ENCODE measurements around the gene VWF. TPM values are rescaled to one million over a fixed set of nuclear protein-coding genes. Genes with fewer than 3 reads are reported as not detected.

Gene VWF
- total RNA-seq, 1 experiment from 2014 or later: 0.48 TPM

DNA sequence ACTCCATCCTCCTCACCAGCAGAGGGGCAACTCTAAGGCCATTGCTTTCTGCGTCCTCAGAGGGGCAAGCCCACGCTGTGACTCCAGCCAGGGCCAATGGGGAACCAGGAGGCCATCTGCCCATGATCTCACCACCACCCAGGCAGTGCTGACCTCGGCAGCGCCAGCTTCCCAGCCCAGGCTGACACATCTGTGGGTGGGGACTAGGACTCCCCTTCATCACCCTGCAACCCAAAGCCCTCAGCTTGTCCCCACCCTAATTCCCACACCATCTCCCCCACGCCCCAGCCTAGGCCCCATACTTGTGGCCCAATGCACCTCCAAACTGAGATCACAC is 58.6 kb downstream of the VWF start:
- no peak overlapping the region for H2AFZ ChIP-seq
- POLR2A ChIA-PET (ENCODE audit: unreplicated experiment): interaction anchor here (0.5 to 0.6 kb wide), 3 partner anchors 128 to 308 kb away, joined by 3 to 4 read pairs (median 3); no protein-coding TSS in a partner anchor
- H4K20me1 ChIP-seq (ENCODE audit: insufficient read depth): no peaks in the 10 kb centered on the region
- peak overlapping the region; percentile 40 for H3K4me2 ChIP-seq
- peaks cover 34% of the 10 kb centered on the region for H3K4me1 ChIP-seq (replicated peaks; ENCODE audit: insufficient read depth)
- CTCF ChIA-PET: interaction anchor here (1.0 to 2.0 kb wide), 5 partner anchors 27 to 218 kb away, joined by 3 to 12 read pairs (median 6); no protein-coding TSS in a partner anchor
- H3K27ac ChIP-seq: no peak overlapping the region
- DNase-seq: no peak
- H3K4me3 ChIP-seq: no peak overlapping the region
- H3K36me3 ChIP-seq (ENCODE audit: low read depth): no peaks in the 10 kb centered on the region
- H3K79me2 ChIP-seq (ENCODE audit: low read depth): no peaks in the 10 kb centered on the region
- no peaks in the 10 kb centered on the region for H3K9me2 ChIP-seq (ENCODE audit: insufficient read depth)
- no TSS peak for BruUV-seq (replicated peaks)
- no peaks in the 10 kb centered on the region for H3K9me3 ChIP-seq (ENCODE audit: insufficient read depth, low read depth)
- no peaks in the 10 kb centered on the region for H3K27me3 ChIP-seq (ENCODE audit: insufficient read depth, low read depth)
- TF ChIP-seq EZH2 (IDR thresholded peaks at IDR 0.05; ENCODE audit: low read depth): no peak
- intact Hi-C loops (cut with micrococcal nuclease; ENCODE audit: unreplicated experiment): loop anchor here (1.0 to 10.0 kb wide), 5 partner anchors 18 to 469 kb away; partner anchors contain the start of gene GAPDH
- no peaks in the 10 kb centered on the region for H3F3A ChIP-seq (ENCODE audit: insufficient read depth, low read depth)

DNA sequence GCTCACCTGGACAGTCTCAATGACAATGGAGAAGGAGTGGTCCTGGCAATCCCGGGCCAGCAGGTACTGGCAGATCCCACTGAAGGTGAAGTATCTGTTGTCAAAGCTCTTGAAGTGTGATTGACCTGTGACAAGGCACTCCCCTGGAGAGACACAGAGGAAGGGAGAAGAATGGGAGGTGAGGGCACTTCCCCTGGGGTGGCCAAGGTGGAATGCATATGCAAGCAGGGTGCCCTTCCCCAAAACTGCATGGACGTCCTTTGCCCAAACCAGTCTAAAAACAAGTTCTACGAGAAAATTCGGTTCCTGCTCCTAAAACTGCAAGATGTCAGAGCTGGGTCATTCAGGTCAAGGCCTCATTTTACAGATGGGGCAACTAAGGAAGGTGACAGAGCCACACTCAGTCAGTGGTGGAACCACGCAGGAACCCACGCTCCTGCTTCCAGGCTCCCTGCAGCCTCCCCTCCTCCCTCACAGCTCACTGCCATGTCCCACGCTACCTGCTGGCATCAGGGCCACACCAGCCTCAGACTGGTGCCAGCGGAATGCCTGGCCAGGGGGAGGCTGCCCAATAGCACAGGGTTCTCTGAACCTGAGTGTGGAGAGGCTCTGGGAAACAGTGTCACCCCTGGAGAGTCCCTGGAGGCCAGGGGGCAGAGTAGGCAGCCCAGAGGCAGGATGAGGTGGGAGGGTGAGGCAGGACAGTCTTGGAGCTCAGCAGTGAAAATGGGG is 59.2 kb downstream of the VWF start:
- Histone ChIP-seq H3K27me3 (ENCODE audit: insufficient read depth, low read depth) (no peaks in the 10 kb centered on the region), H2AFZ (no peak overlapping the region), H3K9me2 (ENCODE audit: insufficient read depth) (no peaks in the 10 kb centered on the region), H3K4me3 (no peak overlapping the region), H3K36me3 (ENCODE audit: low read depth) (no peaks in the 10 kb centered on the region), H4K20me1 (ENCODE audit: insufficient read depth) (no peaks in the 10 kb centered on the region), H3K4me1 (replicated peaks; ENCODE audit: insufficient read depth) (peaks cover 34% of the 10 kb centered on the region), H3K27ac (no peak overlapping the region), H3K79me2 (ENCODE audit: low read depth) (no peaks in the 10 kb centered on the region), H3K4me2 (peak overlapping the region; percentile 40), H3K9me3 (ENCODE audit: insufficient read depth, low read depth) (no peaks in the 10 kb centered on the region), H3F3A (ENCODE audit: insufficient read depth, low read depth) (no peaks in the 10 kb centered on the region)
- peak; percentile 72 to 73 for DNase-seq
- ChIA-PET CTCF (interaction anchor here (0.8 to 2.0 kb wide), 7 partner anchors 28 to 307 kb away, joined by 3 to 12 read pairs (median 6); partner anchors contain the start of gene CD9), POLR2A (ENCODE audit: unreplicated experiment) (interaction anchor here (0.5 to 2.0 kb wide), 6 partner anchors 28 to 308 kb away, joined by 3 to 5 read pairs (median 4); no protein-coding TSS in a partner anchor)
- TF ChIP-seq, protein P1, sequence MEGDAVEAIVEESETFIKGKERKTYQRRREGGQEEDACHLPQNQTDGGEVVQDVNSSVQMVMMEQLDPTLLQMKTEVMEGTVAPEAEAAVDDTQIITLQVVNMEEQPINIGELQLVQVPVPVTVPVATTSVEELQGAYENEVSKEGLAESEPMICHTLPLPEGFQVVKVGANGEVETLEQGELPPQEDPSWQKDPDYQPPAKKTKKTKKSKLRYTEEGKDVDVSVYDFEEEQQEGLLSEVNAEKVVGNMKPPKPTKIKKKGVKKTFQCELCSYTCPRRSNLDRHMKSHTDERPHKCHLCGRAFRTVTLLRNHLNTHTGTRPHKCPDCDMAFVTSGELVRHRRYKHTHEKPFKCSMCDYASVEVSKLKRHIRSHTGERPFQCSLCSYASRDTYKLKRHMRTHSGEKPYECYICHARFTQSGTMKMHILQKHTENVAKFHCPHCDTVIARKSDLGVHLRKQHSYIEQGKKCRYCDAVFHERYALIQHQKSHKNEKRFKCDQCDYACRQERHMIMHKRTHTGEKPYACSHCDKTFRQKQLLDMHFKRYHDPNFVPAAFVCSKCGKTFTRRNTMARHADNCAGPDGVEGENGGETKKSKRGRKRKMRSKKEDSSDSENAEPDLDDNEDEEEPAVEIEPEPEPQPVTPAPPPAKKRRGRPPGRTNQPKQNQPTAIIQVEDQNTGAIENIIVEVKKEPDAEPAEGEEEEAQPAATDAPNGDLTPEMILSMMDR (conservative IDR thresholded peaks at IDR 0.05): no peak
- TF ChIP-seq EZH2 (IDR thresholded peaks at IDR 0.05; ENCODE audit: low read depth): no peak
- no TSS peak for BruUV-seq (replicated peaks)
- intact Hi-C loops (cut with micrococcal nuclease; ENCODE audit: unreplicated experiment): loop anchor here (1.0 to 10.0 kb wide), 5 partner anchors 19 to 470 kb away; partner anchors contain the start of gene GAPDH

DNA sequence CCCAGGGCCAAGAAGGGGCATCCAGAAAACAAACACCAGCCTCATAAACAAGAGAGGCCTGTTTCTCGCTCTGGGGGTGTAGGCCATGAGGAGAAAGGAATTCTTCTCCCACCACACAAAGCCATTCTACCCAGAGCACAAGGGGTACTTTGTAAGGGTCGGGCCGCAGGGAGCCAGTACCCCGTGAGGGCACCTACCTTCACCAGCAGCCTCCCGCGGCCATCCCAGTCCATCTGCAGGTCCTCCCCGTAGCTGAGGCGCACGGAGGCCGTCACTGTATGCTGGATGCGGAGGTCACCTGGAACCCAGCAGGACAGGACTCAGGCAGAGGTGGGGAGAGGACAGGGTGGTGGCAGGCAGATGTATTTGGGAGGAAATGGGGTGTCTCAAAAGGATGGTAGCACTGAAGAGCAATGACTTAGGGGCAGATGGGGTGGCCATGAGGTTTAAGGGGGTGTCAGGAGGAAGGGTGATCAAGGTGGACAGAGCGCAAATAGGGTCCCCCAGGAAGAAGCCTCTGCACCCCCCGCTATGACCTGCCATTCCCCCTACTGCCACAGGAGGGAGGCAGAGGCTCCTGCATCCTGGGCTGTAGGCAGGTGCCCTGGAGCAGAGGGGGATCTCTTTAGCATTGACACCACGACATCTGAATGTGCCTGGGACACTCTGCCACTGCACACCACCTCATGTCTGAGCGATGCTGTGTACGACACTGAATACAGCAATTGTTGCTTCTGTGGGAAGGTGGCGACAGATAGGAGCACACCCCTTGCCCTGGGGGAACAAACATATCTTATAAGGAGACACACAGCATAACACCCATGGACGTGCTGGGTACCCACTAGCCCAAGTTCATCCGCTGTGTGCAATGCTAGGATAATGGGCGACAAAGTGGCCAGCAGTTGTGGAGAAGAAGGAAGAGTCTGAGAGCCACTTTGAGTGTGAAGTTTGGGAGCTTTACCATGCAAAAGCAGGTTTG is 61.4 kb downstream of the VWF start:
- ChIA-PET CTCF (no interaction called here), POLR2A (ENCODE audit: unreplicated experiment) (no interaction called here)
- Histone ChIP-seq H3K4me2 (peak overlapping the region; percentile 26; the same call in 1 of the 2 replicates), H3K9me2 (ENCODE audit: insufficient read depth) (no peaks in the 10 kb centered on the region), H3K9me3 (ENCODE audit: insufficient read depth, low read depth) (no peaks in the 10 kb centered on the region), H3K4me3 (no peak overlapping the region), H3K27me3 (ENCODE audit: insufficient read depth, low read depth) (no peaks in the 10 kb centered on the region), H4K20me1 (ENCODE audit: insufficient read depth) (no peaks in the 10 kb centered on the region), H3K36me3 (ENCODE audit: low read depth) (no peaks in the 10 kb centered on the region), H2AFZ (no peak overlapping the region), H3K79me2 (ENCODE audit: low read depth) (no peaks in the 10 kb centered on the region), H3K4me1 (replicated peaks; ENCODE audit: insufficient read depth) (peaks cover 34% of the 10 kb centered on the region), H3F3A (ENCODE audit: insufficient read depth, low read depth) (no peaks in the 10 kb centered on the region), H3K27ac (no peak overlapping the region)
- intact Hi-C loops (cut with micrococcal nuclease; ENCODE audit: unreplicated experiment): loop anchor here (1.0 to 10.0 kb wide), 4 partner anchors 132 to 472 kb away; partner anchors contain the start of gene GAPDH
- TF ChIP-seq, protein P1 (conservative IDR thresholded peaks at IDR 0.05): peak; percentile 98
- no peak for TF ChIP-seq EZH2 (IDR thresholded peaks at IDR 0.05; ENCODE audit: low read depth)
- no TSS peak for BruUV-seq (replicated peaks)
- DNase-seq: peak; percentile 48 to 80

All from PC-9 (cell line).